Ovary (tissue), 9 donors: ENCODE data around the gene EML6. TPM values are rescaled to one million over a fixed set of nuclear protein-coding genes. Genes with fewer than 3 reads are reported as not detected.

Source experiments
- DNase-seq, 5 donors: peaks; one replicate each; pipeline ENCODE4 v3.0.0-alpha.2; 2019 to 2020
- H3K27ac ChIP-seq, 2 donors: fragments of 200-600 bp; one replicate each; pipeline versions ENCODE4 v1.5.1 to v1.8.0; 2019 to 2022
- H3K27me3 ChIP-seq: fragments of 200-600 bp; one replicate; pipeline ENCODE4 v1.8.0; 2022
- H3K36me3 ChIP-seq: fragments of 200-600 bp; sonication (generic); one replicate; pipeline ENCODE4 v1.5.1; 2019
- H3K4me1 ChIP-seq: one replicate; pipeline ENCODE4 v1.8.1; 2013; ENCODE audit warnings: mild to moderate bottlenecking, moderate library complexity; ENCODE audit not compliant: insufficient read depth
- H3K4me3 ChIP-seq: fragments of 200-600 bp; sonication (generic); one replicate; pipeline ENCODE4 v1.5.1; 2017
- H3K9me3 ChIP-seq, 2 donors: fragments of 200-600 bp in 1 of 2; sonication (generic) in 1 of 2; one replicate each; pipeline versions ENCODE4 v1.5.1 to v1.8.1; 2013 to 2019; ENCODE audit warnings: mild to moderate bottlenecking in 1 of 2, moderate library complexity in 1 of 2
- EP300 ChIP-seq: sonication (generic); formaldehyde crosslinking; IDR thresholded peaks from one replicate; pipeline ENCODE4 v1.6.1; 2017; ENCODE audit warnings: antibody characterized with exemption
- POLR2A ChIP-seq: fragments of 450-650 bp; IDR thresholded peaks from one replicate; pipeline ENCODE4 v1.6.1; 2017; ENCODE audit warnings: antibody characterized with exemption, mild to moderate bottlenecking, moderate library complexity
- WGBS, 3 donors: extraction: QIAGEN DNeasy Blood & Tissue Kit in 1 of 3; methylation state at CpG; one replicate each; pipeline versions ENCODE4 v1.1.5 to v1.1.7; 2013 to 2017; 5-methylcytosine and 5-hydroxymethylcytosine counted together
- intact Hi-C, 4 donors: fragments of 100-400 bp; cut with DNase I; formaldehyde crosslinking; loops; one replicate each; pipeline versions ENCODE4 v1.11.0 to v1.15.1; 2022 to 2023
- polyA plus RNA-seq, 2 donors: library from polyadenylated mRNA; stranded (reverse); fragments of 200-250 nt in 1 of 2; fragments of 350-450 nt in 1 of 2; fragmentation: Illumina TruSeq in 1 of 2; extraction: RNeasy Lipid Tissue Mini Kit (QIAGEN cat#74804) in 1 of 2; gene quantifications; one replicate each; pipeline ENCODE4 v1.2.3, GENCODE V29; 2013 to 2014
- total RNA-seq, 7 donors: library from RNA; depleted of rRNA in 2 of 7; stranded (reverse); fragments of >200 nt in 2 of 7; fragmentation: NEBNext Ultra II Directional in 3 of 7; extraction: Animal tissue kit (Norgen Biotek cat#: 25700) in 3 of 7; gene quantifications; one replicate each; pipeline versions ENCODE4 v1.1.0 to v1.2.4, GENCODE V29; 2016 to 2023
- TF ChIP-seq, protein P1 (sequence below), 3 donors: fragments of 450-650 bp in 2 of 3; fragments of 200-600 bp in 1 of 3; IDR thresholded peaks; one replicate each; pipeline versions ENCODE4 v1.5.1 to v1.8.0; 2016 to 2022; ENCODE audit warnings: antibody characterized with exemption in 3 of 3, mild to moderate bottlenecking in 1 of 3
- donor health status: DM: no; HTN: no; CAD: no; lungs with moderate emphysema.
- donor health status: DM: no; HTN: no; CAD: no.
- donor health status: Bipolar disorder and iron deficiency.
- donor health status: DM: yes; HTN: yes; CAD: no.
- donor health status: DM: no; HTN: no; CAD: no.
- donor health status: DM: yes; HTN: yes; CAD: no.

EML6 gene
- total and polyA plus RNA-seq, 9 donors, result 0.22 to 3.7 (median 0.48) TPM

DNA sequence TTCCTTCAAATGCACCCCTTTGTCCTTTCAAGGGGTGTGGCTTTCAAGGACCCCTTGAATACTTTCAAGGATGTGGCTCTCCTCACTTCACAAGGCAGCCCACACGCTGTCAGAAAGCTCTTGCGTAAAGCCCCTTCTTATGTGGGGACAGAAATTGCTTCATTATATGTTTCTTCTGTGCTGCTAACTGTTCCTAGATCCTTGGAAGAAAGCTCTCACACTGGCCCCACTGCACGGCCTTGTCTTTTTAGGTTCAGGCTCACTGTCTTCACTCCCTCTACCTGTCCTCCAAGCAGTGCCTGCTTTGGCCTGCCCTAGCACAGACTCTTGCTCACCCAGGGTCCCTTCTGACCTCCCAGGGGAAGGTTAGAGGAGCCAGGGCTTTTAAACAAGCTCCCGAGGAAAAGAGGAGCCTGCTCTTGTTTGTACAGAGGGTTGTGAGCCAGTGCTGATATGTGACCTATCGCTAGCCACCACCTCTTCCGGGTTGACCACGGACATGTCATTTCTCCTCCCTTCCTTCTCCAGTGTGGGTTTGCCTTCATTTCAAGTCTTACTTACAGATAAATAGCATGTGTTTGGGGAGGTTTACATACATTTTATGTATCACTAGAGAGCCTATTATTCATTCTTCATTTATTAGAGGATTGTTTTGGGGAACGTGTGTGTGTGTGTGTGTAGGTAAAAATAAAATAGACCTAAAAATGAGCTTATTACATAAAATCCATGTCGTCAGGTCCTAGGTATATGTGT is 232.1 kb downstream of the EML6 start:
- WGBS, 3 donors, result 63 to 75% (median 70%) methylated on average over 9 of the region's 9 CpGs
- no peaks in the 10 kb centered on the region for H3K9me3 ChIP-seq
- H3K27ac ChIP-seq, result no peak overlapping the region
- intact Hi-C loops, result no loop called here
- H3K4me1 ChIP-seq, result no peaks in the 10 kb centered on the region
- H3K4me3 ChIP-seq, result no peak overlapping the region
- no peaks in the 10 kb centered on the region for H3K27me3 ChIP-seq
- no peak for DNase-seq
- no peaks in the 10 kb centered on the region for H3K36me3 ChIP-seq
- TF ChIP-seq POLR2A, result no peak
- TF ChIP-seq, protein P1, sequence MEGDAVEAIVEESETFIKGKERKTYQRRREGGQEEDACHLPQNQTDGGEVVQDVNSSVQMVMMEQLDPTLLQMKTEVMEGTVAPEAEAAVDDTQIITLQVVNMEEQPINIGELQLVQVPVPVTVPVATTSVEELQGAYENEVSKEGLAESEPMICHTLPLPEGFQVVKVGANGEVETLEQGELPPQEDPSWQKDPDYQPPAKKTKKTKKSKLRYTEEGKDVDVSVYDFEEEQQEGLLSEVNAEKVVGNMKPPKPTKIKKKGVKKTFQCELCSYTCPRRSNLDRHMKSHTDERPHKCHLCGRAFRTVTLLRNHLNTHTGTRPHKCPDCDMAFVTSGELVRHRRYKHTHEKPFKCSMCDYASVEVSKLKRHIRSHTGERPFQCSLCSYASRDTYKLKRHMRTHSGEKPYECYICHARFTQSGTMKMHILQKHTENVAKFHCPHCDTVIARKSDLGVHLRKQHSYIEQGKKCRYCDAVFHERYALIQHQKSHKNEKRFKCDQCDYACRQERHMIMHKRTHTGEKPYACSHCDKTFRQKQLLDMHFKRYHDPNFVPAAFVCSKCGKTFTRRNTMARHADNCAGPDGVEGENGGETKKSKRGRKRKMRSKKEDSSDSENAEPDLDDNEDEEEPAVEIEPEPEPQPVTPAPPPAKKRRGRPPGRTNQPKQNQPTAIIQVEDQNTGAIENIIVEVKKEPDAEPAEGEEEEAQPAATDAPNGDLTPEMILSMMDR (IDR thresholded peaks at IDR 0.05), result no peak
- no peak for TF ChIP-seq EP300

DNA sequence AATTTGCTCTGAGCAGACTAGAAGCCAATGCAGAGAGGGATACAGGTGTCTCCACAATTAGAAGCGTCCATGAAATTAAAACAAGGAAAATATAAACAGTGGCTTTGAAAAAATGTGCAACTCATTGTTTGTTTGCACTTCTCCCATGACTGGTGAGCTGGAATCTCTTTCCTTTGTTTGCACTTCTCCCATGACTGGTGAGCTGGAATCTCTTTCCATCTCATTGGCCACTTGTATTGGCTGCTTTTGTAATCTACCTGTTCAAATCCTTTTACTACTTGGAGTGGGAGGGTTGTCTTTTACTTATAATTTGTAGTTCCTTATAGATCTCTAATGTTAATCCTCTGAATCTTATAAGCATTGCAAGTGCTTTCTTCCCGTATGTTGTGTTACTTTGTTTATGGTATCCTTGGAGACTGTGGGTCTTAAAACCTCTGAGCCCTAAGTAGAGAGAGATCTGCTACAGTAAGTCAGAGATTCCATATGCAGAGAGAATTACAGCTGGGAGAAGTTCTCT is 232.7 kb downstream of the EML6 start:
- Histone ChIP-seq H3K9me3 (no peaks in the 10 kb centered on the region), H3K4me1 (no peaks in the 10 kb centered on the region), H3K4me3 (no peak overlapping the region), H3K36me3 (no peaks in the 10 kb centered on the region), H3K27ac (no peak overlapping the region), H3K27me3 (no peaks in the 10 kb centered on the region)
- TF ChIP-seq, protein P1 (IDR thresholded peaks at IDR 0.05), result no peak
- no peak for TF ChIP-seq POLR2A
- TF ChIP-seq EP300, result no peak
- intact Hi-C loops, result no loop called here
- WGBS, 3 donors, result 57 to 75% (median 73%) methylated on average over 2 of the region's 2 CpGs
- no peak for DNase-seq

DNA sequence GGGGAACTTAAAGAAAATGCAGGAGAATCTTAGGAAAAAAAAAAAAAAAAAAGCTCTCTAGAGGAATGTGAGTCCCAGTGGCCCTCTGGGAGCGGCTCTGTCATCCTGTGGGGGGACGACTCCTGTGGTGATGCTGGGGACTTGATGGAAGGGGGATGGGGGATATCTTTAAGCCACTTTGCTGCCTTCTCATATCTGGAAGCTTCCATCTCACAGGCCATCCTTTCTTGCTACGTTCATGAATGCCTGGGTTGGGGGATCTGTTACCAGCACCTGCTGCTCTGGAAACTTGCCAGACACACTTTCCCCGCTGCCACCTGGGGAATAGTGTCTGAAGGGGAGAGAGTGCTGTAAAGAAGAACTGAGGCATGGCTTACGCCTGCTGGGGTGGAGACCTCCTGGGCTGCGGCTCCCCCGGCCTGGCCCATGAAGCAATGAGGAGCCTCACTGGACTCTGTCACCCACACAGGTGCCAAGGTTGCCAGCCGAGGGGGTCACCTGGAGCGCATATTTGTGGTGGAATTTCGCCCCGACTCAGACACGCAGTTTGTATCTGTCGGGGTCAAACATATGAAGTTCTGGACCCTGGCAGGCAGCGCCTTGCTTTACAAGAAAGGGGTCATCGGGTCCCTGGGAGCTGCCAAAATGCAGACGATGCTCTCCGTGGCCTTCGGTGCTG is 234.0 kb downstream of the EML6 start:
- no peak for DNase-seq
- TF ChIP-seq EP300 (no peak), POLR2A (no peak)
- TF ChIP-seq, protein P1 (IDR thresholded peaks at IDR 0.05), result no peak
- Histone ChIP-seq H3K27ac (no peak overlapping the region), H3K27me3 (no peaks in the 10 kb centered on the region), H3K4me1 (no peaks in the 10 kb centered on the region), H3K9me3 (no peaks in the 10 kb centered on the region), H3K4me3 (no peak overlapping the region), H3K36me3 (no peaks in the 10 kb centered on the region)
- intact Hi-C loops, result no loop called here
- WGBS, 3 donors, result 81 to 86% (median 84%) methylated on average over 18 of the region's 18 CpGs

DNA sequence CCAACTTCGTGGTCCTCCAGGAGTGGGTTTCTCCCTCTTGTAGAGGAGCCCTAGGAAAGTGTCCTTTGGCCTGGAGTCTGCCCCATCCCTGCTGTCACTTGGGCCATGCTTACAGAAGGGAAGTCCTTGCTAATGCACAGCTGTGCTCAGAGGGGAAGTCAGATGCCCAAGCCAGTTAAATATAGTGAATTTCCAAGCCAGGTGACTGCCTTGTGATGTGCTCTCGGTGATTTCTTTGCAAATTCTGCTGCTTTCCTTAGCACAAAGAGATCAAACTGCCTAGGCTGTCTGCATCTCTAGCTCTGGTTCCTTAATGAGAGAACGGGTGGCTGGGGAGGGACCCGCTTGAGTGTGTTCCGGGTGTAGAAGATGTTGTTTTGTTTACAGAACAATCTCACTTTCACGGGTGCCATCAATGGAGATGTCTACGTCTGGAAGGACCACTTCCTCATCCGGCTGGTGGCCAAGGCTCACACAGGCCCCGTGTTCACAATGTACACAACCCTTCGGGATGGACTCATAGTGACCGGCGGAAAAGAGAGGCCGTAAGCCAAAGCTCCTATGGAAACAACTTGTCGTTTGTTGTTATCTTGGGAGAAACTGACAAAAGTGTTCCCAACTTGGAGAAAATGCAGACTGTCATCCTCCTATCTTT is 235.4 kb downstream of the EML6 start:
- WGBS, 3 donors, result 91 to 93% (median 92%) methylated on average over 14 of the region's 14 CpGs
- no peak overlapping the region for H3K27ac ChIP-seq
- H3K4me1 ChIP-seq, result no peaks in the 10 kb centered on the region
- H3K9me3 ChIP-seq, result no peaks in the 10 kb centered on the region
- H3K4me3 ChIP-seq, result no peak overlapping the region
- no peaks in the 10 kb centered on the region for H3K36me3 ChIP-seq
- no peak for TF ChIP-seq EP300
- intact Hi-C loops, result no loop called here
- H3K27me3 ChIP-seq, result no peaks in the 10 kb centered on the region
- no peak for DNase-seq
